Epithelial cell of esophagus (primary cell): ENCODE data around the gene PRKAG1.

Experiments used
- DNase-seq: peaks from one replicate; pipeline ENCODE4 v3.0.0; 2010; ENCODE audit warnings: low read depth
- H3K4me3 ChIP-seq: 2 replicates; pipeline ENCODE4 v1.5.1; 2011; ENCODE audit warnings: mild to moderate bottlenecking, low read length, control low read depth
- CTCF ChIP-seq: IDR thresholded peaks from 2 replicates; pipeline ENCODE4 v1.5.1; 2011; ENCODE audit warnings: low read depth, mild to moderate bottlenecking, low read length, control low read depth, inconsistent platforms; ENCODE audit not compliant: insufficient read depth; ENCODE audit errors: missing control alignments

Gene PRKAG1

DNA sequence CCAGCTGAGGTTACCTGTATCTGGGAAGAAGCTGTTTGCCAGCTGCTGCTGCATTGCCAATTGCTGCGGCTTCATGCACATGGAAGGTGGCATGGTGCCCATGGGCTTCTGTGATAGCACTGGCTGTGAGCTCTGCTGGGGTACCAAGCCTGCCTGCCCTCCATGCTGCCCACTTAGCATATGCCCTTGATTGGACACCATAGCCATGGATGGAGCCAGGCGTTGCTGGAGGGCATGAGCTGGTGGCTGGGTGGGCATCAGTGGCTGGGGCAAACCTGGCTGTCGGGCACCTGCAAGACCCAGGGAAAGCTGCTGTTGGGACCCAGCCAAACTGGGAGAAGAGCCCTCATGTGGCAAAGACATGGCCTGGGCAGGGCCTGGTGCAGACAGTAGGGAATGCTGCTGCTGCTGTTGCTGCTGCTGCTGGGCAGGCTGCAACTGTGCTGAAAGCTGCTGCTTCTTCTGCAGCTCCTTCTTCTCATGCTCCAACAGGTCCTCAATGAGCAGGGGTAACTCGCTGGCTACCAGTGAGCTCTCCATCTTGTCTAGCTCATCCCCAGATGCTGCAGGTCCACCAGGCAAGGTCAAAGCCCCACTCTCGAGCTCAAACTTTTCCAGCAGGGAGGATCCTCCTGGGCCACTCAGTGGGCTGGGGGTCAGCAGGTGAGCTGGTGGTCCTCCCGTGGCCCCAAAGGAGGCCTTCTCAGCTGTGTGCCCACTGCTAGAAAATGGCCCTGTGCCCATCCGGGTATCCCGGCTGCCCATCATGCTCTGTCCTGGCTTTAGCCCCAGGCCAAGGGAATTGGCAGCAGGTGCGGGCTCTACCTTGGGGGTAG lies 18.8 kb upstream of the PRKAG1 start:
- no peak overlapping the region for H3K4me3 ChIP-seq
- DNase-seq, result no peak
- no peak for TF ChIP-seq CTCF

DNA sequence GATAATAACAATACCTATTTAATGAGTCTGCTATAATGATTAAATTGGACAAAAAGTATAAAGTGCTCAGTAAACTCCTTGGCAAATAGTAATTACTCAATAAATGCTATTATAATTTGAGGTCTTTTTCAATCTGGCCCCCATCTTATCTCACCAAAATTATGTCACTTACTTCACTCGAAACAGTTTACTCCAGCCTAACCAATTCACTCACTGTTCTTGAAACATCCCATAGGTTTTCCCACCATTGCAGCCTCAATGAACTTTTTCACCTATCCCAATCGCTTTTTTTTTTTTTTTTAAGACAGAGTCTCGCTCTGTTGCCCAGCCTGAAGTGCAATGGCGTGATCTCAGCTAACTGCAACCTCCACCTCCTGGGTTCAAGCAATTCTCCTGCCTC lies 17.5 kb upstream of the PRKAG1 start:
- no peak overlapping the region for H3K4me3 ChIP-seq
- no peak for TF ChIP-seq CTCF

GRCh38 chr12:49034286-49034622 lies 15.7 kb upstream of the PRKAG1 start:
- TF ChIP-seq CTCF, result no peak
- no peak for DNase-seq
- H3K4me3 ChIP-seq, result no peak overlapping the region

More for the DNA sequence above, 17.5 kb upstream of the PRKAG1 start:
- no peak for DNase-seq

DNA sequence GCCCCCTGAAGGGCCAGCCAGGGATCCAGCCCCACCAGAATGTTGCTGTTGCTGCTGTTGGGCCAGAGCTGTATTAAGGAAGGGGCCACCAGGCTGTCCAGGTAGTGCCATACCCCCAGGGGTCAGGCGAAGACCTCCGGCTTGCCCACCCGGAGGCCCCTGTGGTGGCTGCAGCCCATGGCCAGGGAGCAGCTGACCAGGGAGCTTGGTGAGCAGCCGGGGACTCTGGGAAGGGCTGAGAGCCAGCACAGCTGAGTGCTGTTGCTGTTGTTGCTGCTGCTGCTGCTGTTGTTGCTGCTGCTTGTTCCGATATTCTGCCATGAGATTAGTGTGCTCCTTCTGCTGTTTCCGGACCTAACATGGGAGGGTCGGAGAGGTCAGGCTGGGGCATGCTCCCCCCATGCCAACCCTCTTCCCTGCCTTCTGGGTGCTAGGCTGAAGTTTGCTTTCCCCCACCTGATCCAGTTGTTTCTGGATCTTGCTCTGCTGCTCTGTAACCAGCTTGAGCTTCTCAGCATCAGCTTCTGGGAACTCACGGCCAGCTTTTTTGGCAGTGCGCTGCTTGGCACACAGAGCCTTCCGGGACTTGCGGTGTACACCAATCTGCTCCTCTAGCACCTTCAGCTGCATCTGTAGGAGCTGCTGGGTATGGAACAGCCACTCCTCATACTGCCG lies 15.2 kb upstream of the PRKAG1 start:
- TF ChIP-seq CTCF, result no peak
- H3K4me3 ChIP-seq, result no peak overlapping the region
- DNase-seq, result no peak

- DNase-seq, result no peak
- no peak for TF ChIP-seq CTCF
- H3K4me3 ChIP-seq, result no peak overlapping the region
These were observed 14.3 kb upstream of the PRKAG1 start for GRCh38 chr12:49032679-49033447.

DNA sequence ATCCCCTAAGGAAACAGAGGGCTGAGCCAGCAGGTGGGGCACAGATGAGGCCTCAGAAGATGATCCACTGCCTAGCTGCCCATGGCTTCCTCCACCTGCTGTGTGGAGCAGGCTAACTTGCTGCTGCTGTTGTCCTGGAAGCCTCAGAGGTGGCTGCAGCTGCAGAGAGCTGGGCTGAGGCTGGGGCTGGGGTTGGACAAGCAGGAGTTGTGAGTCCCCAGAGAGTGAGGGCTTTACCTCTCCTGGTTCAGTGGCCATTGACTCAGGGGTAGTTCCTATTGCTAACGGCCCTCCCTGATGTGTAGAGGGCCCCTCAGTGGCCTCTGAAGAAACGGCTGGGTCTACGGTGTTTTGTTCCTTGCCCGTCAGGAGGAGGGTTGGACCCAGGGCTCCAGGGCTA lies 13.7 kb upstream of the PRKAG1 start:
- no peak for DNase-seq
- no peak for TF ChIP-seq CTCF
- no peak overlapping the region for H3K4me3 ChIP-seq
